HG02885 (cell line): ENCODE data around the gene GRSF1.
"Not testable (repeated sequence)": the region's sequence is repeated elsewhere in the genome, so short reads cannot be mapped to it uniquely, and the experiment has no call there.

ENCODE experiments used
- ATAC-seq: cut with Tn5 transposase; IDR thresholded peaks from one replicate; pipeline ENCODE4 v1.9.1; 2021; ENCODE audit warnings: mild to moderate bottlenecking; ENCODE audit not compliant: unreplicated experiment, poor library complexity

The GRSF1 gene

GRCh38 chr4:70839589-70840093 lies at the start of gene GRSF1:
TSS of gene GRSF1 (minus strand) at chr4:70839890. CDS start at chr4:70839827, 63 bp downstream.
- peak; percentile 68 for ATAC-seq

GRCh38 chr4:70885174-70885573 lies 45.5 kb upstream of the GRSF1 start:
- no peak for ATAC-seq

DNA sequence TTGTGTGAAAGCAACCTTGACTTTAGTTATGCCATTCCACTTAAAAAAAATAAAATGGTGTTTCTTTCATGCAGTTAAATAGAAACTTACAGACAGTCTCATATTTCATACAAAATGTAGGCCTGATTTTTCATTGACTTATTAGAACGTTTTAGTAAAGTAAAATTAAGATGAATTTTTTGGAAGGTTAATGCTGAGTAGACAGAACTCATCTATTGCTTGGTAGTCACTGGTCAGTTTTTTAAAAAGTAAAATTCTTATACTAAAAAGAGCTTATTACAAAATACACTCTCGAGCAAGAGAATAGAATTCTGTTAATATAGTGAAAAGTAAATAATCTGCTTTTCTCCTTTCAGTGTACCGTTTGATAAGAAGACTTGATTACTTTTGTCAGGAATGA lies 41.0 kb upstream of the GRSF1 start:
- no peak for ATAC-seq

DNA sequence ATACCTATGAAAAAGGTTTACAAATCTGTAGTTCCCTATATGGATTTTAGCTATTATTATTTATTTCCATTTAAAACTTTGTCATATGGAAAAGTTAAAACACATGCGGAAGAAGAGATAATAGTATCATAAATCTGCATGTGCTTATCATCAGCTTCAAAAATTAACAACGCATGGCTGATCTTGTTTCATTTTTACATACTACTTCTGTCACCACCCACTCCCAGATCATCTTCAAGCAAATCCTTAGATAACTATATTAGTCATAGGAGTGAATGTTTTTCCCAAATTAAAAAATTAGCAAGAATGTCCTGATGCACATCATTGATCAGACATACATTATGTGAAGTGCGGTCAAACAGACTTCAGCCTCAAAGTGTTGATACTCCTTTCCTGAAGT lies 37.9 kb upstream of the GRSF1 start:
- ATAC-seq = no peak

DNA sequence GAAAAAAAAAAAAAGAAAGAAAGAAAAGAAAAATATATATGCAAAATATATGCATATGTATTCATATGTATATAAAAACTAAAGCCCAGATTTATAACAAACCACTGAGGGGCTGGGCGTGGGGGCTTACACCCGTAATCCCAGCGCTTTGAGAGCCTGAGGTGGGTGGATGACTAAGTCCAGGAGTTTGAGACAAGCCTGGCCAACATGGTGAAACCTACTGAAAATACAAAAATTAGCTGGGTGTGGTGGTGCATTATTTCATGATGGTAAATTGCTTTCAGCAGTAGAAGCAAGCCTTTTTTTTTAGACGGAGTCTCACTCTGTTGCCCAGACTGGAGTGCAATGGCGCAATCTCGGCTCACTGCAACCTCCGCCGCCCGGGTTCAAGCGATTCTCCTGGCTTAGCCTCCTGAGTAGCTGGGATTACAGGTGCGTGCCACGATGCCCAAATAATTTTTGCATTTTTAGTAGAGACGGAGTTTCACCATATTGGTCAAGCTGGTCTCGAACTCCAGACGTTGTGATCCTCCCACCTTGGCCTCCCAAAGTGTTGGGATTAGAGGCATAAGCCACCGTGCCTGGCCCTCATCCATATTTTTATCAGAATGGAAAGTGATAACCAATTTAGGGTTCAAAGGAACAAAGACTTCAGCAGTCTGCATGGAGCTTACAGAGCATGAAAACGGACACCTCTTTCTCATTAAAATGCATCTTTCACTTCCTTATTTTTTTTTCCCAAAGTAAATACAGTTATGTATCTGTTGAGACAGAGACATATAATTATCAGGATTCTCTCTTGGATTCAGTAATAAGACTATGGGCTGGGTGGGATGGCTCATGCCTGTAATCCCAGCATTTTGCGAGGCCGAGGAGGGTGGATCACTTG lies 34.8 kb upstream of the GRSF1 start:
- ATAC-seq = peak; percentile 82

GRCh38 chr4:70873216-70873615 lies 33.5 kb upstream of the GRSF1 start:
- no peak for ATAC-seq

- ATAC-seq = no peak
Observed at GRCh38 chr4:70868778-70869177, 29.1 kb upstream of the GRSF1 start.

DNA sequence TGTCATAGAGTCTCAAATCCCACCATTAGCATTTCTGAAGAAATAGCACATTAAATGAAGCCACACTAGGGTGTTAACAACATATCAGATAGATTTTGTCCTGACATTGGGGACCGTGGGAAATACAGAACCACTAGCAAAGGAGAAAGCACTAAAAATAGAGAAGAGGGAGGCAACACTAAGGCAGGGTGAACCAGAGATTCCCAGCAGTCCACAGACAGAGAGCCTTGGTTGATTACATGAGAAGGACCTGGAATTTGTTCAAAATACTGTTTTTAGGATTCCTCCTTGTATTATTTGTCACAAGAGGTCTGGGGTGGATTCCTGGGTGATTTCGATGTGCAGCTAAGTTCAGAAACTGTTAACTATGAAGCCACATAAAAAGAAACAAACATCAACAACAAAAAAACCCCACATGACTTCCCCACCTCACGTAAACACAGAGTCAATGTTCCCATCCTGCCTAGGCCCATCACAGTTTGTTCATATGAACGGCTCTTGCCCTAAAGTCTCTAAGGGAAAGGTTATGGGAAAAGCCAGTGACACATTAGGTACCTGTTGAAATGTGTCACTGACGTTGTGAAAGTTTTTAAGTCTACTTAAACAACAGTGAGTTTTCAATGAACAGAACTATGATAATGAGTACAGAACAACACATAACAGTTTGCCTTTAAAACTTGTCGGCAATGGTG lies 23.6 kb upstream of the GRSF1 start:
- ATAC-seq = peak; percentile 79

GRCh38 chr4:70859066-70859465 lies 19.4 kb upstream of the GRSF1 start:
- ATAC-seq = no peak

DNA sequence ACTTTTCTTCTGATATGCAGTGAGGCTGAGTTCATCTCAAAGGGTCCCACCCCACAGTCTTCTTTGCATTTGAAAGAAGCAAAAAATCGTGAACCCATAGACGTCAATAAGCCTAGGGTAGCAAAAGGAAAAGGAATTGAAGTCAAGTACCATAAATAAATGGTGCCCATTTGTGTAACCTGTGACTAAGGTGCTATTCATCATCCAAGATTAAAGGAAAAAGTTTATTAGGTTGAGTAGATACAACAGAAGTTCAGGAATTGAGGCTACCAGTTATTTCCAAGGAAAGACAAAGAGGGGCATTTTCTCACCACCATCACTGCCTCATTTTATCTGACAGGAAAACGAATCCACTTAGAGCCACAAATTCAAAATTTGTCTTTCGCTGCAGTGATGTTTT lies 18.8 kb upstream of the GRSF1 start:
- ATAC-seq = no peak

GRCh38 chr4:70855464-70855863 lies 15.8 kb upstream of the GRSF1 start:
- ATAC-seq = no peak

DNA sequence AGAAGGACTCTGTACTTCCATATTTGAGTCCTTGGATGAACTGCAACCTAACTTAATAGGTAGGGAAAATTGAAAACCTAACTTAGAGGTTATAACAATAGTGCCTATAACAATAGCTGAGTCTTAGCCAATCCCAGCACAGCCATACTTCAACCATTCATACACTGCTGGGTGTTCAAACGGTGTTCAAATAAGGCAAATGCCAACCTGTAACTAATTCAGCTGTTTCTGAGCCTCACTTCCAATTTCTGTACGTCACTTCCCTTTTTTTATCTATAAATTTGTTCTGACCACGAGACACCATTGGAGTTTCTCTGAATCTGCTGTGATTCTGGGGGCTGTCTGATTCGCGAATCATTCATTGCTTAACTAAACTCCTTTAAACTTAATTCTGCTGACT lies 9.6 kb upstream of the GRSF1 start:
- no peak for ATAC-seq

DNA sequence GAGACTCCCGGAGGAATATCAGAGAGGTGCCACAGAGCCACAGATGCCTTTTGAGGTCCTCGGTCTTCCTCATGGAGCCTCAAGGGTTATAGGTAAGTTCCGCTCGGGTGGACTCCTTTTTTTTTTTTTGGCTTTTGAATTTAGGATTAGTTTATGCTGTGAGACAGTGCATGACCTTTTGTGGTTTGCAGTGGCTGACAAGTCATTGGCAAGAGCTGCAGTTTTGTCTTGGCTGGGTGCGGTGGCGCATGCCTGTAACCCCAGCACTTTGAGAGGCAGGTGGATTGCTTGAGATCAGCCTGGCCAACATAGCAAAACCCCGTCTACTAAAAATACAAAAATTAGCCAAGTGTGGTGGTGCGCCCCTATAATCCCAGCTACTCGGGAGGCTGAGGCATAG lies 4.5 kb upstream of the GRSF1 start:
- no peak for ATAC-seq

DNA sequence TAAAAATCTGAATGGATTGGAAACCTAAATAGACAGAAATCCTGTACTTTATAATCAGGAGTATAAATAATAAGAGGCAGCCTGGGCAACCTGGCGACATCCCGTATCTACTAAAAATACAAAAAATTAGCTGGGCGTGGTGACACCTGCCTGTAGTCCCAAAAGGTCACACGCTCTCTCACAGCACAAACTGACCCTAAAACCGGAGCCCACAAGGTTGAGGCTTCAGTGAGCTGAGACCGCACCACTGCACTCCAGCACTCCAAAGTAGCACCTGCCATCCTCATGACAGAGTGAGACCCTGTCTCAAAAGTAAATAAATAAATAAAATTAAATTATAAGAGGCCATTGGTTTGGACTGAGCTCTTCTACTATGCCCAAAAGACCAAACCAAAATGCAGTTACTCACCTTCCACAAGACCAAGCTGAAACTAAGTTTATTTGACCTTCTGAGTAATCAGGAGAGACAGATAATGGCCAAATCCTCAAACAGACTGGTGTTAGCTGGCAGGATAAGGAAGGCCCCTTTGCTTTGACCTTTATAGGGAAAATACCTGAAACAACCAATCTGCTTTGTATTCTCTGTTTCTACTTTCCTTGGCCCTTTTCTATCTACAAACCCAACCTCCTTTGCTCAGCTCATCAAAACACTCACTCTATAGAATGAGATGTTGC lies 3.2 kb upstream of the GRSF1 start:
- ATAC-seq = peak; percentile 18

- ATAC-seq = no peak
Observed at GRCh38 chr4:70841951-70842350, 2.3 kb upstream of the GRSF1 start.

- no peak for ATAC-seq
Observed at GRCh38 chr4:70841211-70841610, 1.5 kb upstream of the GRSF1 start.

DNA sequence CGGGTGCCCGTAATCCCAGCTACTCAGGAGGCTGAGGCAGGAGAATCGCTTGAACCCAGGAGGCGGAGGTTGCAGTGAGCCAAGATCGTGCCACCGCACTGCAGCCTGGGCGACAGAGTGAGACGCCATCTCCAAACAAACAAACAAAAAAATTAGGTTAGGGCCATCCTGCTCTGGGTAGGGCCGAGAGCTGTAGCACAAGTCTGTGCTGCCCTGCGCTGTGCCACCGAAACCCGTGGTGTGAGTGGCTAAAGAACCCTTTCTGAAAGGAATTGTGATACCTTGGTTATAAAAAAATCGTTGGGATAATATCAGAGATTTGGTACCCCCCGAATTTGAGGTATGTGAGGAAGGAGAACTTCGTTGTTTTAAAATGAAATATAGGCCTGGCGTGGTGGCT lies 941 bp upstream of the GRSF1 start:
- ATAC-seq = not testable (repeated sequence)

DNA sequence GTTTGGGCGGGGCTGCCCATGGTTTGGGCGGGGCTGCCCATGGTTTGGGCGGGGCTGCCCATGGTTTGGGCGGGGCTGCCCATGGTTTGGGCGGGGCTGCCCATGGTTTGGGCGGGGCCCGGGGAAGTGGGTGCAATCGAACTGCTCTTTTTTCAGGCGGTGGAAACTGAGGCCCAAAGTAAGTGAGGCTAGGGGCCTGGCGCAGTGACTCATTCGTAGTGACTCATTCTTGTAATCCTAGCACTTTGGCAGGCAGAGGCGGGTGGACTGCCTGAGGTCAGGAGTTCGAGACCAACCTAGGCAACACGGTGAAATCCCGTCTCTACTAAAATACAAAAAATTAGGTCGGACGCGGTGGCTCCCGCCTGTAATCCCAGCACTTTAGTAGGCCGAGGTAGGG lies 447 bp upstream of the GRSF1 start:
- not testable (repeated sequence) for ATAC-seq

- ATAC-seq = peak; percentile 65
Observed at GRCh38 chr4:70838666-70839588, 763 bp downstream of the GRSF1 start.

GRCh38 chr4:70838204-70838603 lies 1.5 kb downstream of the GRSF1 start:
- no peak for ATAC-seq
